Right renal cortex interstitium (tissue), 3 donors: ENCODE data around the gene TNFRSF1A. TPM values are rescaled to one million over a fixed set of nuclear protein-coding genes. Genes with fewer than 3 reads are reported as not detected.

ENCODE experiments used
- DNase-seq, 3 donors: peaks; one replicate each; pipeline ENCODE4 v3.0.0-alpha.2; 2013; ENCODE audit warnings: low read depth in 3 of 3, low spot score in 2 of 3
- polyA plus RNA-seq, 3 donors: library from polyadenylated mRNA; unstranded; fragments of 120-200 nt; gene quantifications; one replicate each; pipeline ENCODE4 v1.2.1, GENCODE V29; 2013; ENCODE audit not compliant: insufficient read length in 3 of 3

TNFRSF1A gene
- polyA plus RNA-seq, 3 donors, result 86.6 to 103 (median 101) TPM

DNA sequence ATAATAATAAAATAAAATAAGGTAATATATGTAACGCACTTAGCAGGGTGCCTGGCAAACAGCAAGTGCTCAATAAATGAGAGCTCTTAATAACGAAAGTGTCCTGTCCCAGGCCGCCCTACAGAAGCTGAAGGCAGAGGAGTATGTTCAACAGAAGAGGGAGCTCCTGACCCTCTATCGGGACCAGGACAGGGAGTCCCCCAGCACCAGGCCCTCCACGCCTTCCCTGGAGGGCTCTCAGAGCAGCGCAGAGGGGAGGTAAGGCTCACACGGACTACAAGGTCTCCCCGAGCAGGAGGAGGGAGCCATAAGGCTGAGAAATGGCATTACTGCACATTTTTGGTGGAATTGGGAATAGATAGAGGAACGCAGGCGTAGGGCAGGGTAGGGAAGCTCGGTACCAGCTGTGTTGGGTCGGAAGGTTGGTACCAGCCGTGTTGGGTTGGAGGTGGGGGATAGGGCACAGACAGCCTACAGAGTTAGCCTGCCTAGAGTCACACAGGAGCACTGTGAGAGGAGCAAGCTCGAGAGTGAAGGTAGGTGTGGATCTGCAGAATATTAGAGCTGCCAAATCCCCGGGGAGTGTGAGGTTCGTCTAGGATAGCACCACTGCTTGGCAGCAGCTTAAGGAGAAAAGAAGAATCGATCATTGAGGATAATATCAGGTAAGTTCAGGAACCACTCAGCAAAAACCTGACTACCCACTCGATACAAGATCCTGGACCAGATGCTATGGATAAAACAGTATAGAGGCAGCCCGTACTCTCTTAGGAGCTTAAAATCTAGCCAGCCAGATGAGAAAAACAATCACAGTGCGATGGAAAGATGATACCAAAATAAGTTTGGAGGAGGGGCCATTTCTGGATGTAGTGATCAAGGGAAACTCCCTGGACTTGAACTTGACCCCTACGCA is 15.3 kb downstream of the TNFRSF1A start:
- DNase-seq, result no peak

DNA sequence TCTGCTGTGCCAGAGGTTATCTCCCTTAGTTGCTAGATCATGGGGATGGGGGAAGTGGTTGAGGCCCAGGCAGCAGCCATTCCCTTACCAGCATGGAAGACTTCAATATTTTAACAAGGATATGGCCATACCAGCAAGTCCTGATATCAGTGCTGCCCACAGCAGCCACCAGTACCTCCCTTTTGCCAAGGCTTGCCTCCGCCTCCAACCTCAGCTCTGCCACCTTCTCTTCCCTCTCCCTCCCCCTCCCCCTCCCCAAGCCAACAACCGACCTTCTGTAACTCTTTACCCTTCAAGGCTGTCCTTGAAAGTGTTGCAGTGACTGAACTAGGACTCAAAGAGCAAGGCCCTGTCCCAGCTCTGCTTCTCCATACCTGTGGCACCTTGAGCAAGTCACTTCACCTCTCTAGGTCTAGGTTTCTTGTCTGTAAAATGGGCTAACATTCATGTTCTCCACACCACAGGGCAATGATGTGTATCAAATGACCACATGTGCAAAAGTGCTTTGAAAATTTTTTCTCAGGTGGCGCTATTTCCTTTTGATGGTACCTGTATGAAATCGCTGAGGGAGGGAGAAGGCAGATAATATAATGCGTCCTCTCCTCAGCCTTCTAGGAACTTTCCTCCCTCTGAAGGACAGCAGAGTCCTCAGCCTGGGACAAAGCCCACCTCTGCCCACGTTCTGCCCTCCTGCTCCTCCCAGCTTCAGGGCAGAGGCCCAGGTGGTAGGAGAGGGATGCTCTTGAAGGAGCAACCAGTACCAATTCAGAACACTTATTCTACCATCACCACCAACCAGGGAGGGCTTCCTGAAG is 16.7 kb downstream of the TNFRSF1A start:
- no peak for DNase-seq

DNA sequence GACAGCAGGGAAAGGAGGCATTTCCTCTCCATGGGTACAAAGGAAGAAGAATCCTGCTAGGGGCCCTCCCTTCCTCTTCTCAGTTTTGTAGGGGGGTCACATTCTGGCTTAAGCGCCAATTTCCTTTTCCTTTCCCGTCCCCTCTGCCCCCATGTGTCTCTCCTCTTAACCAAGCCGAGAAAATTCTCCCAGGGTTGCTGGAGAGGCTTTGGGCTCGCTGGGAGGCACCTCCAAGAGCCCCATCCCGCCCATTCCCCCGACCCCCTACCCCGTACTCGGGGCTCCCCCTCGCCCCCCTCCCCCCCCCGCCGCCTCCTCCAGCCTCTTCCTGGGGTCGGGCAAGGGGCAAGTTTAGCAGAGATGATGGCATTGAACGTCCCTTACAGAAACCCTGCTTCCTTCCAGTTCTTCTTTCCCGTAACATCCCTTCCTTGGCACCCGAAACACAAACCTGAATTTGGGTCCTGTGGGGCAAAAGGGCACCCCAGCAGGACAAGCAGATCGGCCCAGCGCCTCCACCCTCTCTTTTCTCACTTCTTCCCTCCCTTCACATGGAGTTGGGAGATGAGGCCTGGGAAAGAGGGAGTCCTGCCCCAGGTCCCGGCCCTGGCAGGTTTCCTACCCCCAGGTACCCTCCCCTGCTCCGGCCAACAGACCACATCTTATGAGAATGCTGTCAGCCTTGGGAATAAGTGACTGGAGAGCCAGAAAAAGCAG is 17.7 kb downstream of the TNFRSF1A start:
- no peak for DNase-seq

DNA sequence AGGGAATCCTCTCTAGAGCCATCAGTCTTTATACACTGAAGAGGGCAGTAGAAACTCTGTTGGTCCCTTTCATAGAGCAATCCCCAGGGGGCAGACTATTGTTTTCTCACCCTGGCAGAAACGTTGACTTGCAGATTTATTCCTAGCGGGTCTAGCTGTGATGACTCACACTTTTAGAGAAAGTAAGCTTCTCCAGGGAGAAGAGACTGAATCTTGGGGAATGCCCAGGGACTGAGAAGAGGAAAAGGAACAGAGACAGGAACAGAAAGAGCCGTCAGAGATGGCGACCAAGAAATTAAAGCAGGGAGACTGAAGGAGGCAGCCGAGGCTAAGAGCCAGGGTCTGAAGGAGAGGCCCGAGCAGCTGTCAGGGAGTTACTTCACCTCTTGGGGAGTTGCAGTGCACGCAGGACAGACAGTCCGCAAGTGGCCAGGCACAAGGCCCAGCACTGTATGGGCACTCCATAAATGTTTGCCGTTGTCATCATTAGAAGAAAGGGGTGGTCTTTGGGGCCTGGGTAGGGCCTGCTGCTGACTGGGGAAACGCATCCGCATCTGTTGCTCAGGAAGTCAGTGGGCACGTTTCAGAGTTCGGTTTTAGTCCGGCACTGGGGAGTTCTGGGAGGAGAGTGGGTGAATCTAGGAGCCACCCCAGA is 18.4 kb downstream of the TNFRSF1A start:
- DNase-seq, result no peak

DNA sequence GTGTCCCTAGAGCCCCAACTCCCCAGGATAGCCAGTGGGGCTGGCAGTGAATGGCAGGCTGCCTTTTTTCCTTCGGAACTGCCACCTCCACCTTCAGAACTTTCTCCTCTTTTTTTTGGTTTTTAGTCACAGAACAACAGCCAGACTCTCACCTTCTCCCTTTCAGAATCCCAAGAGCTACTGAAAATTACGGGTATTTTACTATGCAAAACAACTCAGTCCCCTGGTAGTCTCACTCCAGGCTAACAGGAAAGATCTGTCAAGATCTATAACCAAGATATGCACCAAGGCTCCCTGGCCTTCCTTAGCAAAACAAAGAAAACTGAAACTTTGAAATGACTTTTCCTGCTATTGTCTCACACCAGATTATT is 18.9 kb downstream of the TNFRSF1A start:
- no peak for DNase-seq

DNA sequence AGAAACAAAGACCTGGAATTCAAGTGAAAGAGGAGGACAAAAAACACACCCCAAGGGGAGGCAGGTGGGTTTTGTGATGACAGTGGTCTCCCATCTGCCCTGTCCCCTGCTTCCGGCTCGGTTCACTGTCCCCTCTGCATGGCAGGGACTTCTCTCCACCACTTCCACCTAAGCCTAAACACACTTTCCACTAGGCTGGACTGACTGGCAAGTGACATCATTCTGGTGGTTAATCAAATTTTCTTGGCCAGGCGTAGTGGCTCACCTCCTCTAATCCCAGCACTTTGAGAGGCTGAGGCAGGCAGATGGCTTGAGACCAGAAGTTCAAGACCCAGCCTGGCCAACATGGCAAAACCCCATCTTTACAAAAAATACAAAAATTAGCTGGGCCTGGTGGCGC is 19.5 kb downstream of the TNFRSF1A start:
- DNase-seq, result no peak

DNA sequence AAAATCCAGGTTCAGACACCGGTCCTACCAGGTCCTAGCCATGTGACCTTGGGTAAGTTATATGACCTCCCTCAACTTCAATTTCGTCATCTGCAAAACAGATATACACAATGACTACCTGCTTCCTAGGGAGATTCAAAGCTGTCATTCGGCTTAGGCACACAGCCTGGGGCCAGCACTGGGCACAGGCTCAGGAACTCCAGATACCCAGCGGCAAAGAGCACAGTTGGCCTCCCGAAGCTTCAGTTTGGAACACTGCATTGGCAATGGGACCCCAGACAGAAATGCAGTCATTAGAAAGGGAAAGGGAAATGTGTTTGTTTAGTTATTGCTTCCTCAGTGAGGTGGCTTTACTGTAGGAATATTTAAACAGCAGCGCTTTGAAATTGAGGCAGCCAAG is 20.0 kb downstream of the TNFRSF1A start:
- no peak for DNase-seq

DNA sequence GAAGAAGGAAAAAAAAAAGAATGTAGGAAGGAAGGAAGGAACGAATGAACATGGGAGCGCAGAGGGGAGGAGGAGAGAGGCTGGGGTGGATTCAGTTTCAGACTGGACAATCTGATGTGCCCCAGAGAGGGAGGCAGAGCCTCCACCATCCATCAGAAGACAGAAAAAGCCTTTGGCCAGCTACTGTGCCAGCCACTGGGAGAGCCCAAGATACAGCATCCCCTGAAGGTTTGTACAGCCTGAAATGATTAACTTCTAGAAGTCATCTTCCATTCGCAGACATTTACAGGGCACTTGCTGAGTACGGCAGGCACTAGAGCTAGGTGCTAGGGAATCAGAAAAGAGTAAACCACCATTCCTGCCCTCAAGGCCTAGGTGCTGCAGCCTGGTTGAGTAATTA is 22.4 kb downstream of the TNFRSF1A start:
- DNase-seq, result no peak

DNA sequence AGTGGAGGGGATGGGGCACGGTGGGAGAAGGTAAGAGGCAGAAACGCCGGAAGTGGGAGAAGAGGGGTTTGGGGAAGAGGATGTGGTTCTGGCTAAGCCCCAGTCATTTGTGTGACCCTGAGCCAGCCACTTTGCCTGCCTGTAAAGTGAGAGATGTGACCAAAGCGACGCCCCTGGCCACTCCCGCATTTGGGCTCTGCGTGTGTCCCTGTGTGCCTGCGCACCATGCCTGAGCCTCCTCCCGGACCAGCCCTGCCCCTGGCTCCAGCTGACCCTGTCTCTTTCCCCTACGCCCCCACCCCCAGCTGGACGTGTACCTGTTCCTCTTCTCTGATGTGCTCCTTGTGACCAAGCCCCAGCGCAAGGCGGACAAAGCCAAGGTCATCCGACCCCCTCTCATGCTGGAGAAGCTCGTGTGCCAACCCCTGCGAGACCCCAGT is 23.4 kb downstream of the TNFRSF1A start:
- no peak for DNase-seq

DNA sequence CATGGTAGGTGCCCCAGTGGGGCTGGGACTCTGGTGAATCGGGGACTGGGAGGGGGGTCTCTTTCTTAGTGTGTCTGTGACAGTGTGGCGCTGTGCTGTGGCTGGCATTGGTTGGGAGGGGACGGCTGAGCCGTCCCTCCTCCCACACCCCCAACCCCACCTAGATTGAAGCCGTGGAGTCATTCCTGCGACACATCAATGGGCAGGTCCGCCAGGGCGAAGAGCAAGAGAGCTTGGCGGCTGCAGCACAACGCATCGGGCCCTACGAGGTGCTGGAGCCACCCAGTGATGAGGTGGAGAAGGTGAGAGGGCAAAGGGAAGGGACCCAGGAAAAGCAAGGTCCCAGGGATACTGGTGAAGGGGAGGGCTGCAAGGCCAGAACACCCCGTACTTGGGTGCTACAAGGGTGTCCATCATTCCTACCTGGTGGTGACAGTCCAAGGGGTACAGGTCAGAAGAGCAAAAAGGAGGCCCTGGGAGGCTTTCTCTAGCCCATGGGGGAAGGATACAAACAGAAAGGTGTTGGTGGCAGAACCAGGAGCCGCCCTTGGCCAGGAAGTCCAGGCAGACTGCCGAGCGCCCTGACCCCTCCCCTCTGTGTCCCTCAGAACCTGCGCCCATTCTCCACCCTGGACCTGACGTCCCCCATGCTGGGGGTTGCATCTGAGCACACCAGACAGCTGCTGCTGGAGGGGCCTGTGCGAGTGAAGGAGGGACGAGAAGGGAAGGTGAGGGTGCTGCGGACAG is 24.0 kb downstream of the TNFRSF1A start:
- DNase-seq, result no peak

DNA sequence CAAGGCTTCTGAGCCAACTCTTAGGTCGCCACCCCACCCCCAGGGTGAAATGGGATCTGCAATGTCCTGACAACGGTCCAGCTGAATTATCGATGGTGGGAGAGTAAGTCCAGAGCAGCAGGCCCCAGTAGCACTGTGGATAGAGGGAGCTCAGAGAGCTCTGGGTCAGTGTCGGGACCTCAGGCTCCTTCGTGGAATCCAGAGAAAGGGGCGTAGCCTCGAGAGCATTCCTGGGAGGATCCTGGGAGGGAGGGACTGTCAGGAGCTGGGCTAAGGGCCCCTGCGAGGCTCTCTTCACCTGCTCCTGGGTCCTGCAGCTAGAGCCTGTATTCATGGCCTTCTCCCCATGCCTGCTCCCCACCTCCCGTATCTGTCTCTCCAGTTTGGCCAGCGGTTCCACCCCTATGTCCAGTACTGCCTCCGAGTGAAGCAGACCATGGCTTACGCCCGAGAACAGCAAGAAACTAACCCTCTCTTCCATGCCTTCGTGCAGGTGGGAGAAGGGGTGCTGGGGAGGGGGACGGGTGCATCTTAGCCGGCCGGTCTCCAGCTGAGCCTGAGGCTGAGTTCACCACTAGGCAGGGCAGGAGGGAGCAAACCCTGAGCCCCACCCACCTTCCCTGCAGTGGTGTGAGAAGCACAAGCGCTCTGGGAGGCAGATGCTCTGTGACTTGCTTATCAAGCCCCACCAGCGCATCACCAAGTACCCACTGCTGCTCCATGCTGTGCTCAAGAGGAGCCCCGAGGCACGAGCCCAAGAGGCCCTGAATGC is 24.8 kb downstream of the TNFRSF1A start:
- no peak for DNase-seq

DNA sequence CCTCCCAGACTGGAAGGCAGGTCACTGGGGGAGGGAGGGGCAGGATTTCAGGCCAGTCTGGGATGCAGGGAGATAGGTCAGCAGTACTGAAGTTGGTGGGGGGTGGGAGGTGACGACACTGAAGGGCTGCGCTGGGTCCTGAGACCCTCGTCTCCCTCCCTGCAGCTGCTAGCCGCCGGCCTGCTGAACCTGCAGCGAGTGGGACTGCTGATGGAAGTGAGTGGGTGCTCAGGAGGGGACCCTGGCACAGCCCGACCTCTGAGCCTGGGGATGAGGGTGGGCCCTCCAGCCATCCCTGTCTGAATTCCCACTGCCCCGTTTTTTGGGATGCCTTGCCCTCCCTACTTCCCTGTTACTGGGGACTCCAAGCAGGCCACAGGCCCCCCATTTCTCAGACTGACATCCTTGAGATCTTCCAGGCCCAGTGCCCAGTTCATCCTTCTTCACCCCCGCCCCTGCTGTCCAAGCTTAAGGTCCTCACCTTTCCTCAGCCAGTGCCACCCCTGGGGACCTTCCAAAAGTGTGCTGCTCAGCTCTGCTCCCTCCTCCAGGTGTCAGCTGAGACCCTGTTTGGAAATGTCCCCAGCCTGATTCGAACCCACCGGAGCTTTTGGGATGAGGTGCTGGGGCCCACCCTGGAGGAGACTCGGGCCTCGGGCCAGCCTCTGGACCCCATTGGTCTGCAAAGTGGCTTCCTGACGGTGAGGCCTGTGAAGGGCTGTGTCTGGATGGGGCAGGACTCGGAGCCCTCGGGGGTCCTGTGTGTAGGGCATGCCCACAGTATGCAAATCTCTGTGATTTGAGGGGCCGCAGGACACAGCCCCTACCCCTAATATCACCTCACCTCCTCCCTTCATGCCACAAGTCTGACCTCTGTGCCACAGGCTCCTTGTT is 25.9 kb downstream of the TNFRSF1A start:
- DNase-seq, result no peak

DNA sequence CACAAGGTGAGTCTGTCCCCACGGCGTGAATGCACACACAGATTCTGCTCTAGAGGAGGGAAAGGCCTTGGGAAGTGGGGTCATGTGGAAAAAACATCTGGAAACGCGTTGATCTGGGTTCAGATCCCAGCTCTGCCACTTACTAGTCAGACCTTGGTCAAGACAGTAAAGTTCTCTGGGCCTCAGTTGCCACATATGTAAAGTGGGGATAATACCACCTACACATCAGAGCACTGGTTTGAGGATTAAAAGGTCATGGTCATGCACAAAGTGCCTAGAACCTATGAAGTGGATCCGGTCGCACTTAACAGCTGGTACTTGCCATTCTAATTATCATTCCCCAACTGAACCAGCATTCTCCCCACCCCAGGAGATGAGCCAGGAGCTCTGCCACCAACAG is 26.7 kb downstream of the TNFRSF1A start:
- no peak for DNase-seq

DNA sequence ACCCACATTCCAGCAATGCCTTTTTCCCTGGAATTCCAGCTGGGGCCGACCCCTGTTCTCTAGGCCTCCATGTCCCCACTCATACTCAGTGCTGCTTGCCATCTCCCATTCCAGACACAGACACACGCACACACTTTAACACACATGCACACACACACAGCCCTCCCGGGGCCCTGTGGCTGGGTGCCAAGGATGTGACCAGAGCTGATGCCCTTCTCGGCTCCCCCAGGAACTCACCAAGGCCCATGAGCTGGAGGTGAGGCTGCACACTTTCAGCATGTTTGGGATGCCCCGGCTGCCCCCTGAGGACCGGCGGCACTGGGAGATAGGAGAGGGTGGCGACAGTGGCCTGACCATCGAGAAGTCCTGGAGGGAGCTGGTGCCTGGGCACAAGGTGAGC is 27.1 kb downstream of the TNFRSF1A start:
- no peak for DNase-seq

DNA sequence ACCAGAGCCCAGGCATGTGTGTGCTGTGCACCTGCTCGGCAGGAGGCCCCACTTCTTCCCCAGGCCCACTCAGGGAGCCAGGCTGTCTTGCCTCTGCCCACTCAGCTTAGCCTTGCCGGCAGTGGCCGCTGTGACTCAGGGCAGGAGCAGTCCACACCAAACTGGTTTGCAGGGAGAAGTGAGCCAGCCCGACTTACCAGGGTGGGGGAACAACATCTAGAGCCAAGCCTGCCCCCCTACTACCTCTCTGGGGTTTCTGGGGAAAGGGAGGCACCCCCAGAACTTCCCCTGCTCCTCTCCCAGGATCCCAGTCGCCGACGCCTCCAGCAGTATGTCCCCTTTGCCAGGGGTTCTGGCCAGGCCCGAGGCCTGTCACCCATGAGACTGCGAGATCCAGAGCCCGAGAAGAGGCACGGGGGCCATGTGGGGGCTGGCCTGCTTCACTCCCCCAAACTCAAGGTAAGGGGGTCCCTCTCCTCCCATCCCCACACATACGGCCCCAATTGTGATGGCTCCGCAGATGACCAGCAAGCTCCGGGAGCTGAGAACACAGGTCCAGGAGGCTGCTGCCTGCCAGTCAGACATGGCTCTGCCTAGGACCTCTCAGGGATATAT is 28.4 kb downstream of the TNFRSF1A start:
- DNase-seq, result no peak

DNA sequence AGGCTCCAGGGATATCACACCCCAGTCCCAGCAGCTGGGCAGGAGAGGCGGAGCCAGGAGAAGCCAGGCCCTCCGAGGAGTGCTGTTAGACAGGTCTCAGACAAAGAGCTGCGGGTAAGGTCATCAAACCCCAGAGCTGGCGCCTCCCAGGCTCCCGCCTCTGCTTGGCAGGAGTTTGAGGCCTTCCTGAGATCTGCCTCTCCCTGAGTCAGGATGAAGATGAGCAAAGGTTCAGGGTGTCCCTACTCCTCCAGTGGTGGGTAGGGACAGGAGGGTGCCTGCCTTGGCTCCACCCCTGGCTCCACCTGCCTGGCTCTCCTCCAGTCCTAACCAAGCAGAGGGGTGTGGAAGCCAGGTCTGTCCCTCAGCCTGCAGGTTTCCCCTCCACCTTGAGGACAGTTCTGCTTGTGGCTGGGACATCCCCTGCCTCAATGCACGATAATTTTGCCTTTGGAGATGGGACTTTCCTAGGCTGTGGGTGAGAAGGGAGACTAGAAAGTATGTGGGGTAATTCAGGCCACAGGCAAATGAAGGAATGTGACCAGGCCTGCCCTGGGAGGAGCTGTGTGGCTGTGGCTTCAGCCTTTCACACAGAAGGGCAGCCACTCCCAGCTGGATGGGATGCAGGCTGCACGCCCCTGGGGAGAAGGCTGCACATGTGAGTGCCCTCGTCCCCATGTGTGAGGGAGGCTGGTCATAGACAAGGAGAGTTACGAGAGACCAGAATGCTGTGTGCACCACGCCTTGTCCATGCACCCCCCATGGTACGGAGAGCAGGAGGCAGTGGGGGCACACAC is 29.1 kb downstream of the TNFRSF1A start:
- DNase-seq, result no peak
